Measurements from ENCODE around the gene PLCB1.

- TF ChIP-seq CTCF (IDR thresholded peaks at IDR 0.05; ENCODE audit: low read depth, low read length, poor library complexity, severe bottlenecking) (no peak), EZH2phosphoT487 (IDR thresholded peaks at IDR 0.05; ENCODE audit: borderline replicate concordance, low read length) (no peak)
Observed at GRCh38 chr20:8932192-8933165, 800.4 kb downstream of the PLCB1 start.
